IMR-90 (cell line): ENCODE measurements around the gene ACP2. TPM values are rescaled to one million over a fixed set of nuclear protein-coding genes. Genes with fewer than 3 reads are reported as not detected.

Source experiments
- ATAC-seq: fragments of 200-7000 bp; cut with Tn5 transposase; 2 replicates; pipeline ENCODE4 v1.9.1; 2020; ENCODE audit warnings: low read depth, mild to moderate bottlenecking, moderate library complexity
- BruUV-seq: library from RNA; stranded (reverse); fragments of 400-500 nt; replicated peaks from 2 replicates; lab custom pipeline; 2021; lab: Mats Ljungman, UMichigan
- CTCF ChIA-PET: fragments of 300-600 bp; formaldehyde crosslinking; extraction: SDS; loops from one replicate; lab custom pipeline; 2021; ENCODE audit warnings: antibody characterized with exemption; lab: Yijun Ruan, JAX
- POLR2A ChIA-PET: fragments of 300-600 bp; sonication (Branson Sonifier 250); formaldehyde crosslinking; loops from one replicate; lab custom pipeline; 2022; ENCODE audit warnings: antibody characterized with exemption; ENCODE audit not compliant: unreplicated experiment; lab: Charles Lee
- DNase-seq: peaks from one replicate; pipeline ENCODE4 v3.0.0; 2013
- H2AFZ ChIP-seq: replicated peaks from 2 replicates; pipeline ENCODE3; 2013; ENCODE audit warnings: low read length, mild to moderate bottlenecking; ENCODE audit not compliant: poor library complexity
- H2AK5ac ChIP-seq: 2 replicates; pipeline ENCODE4 v1.6.1; 2013; ENCODE audit warnings: low read depth, low read length, inconsistent platforms
- H2AK9ac ChIP-seq: replicated peaks from 2 replicates; pipeline ENCODE3; 2013; ENCODE audit warnings: mild to moderate bottlenecking, low read depth, low read length, moderate library complexity; ENCODE audit not compliant: poor library complexity
- H2BK120ac ChIP-seq: 2 replicates; pipeline ENCODE4 v1.6.1; 2013; ENCODE audit warnings: low read depth, low read length, inconsistent platforms
- H2BK15ac ChIP-seq: 3 replicates; pipeline ENCODE4 v1.6.1; 2013; ENCODE audit warnings: low read depth, low read length, inconsistent platforms
- H2BK20ac ChIP-seq: 2 replicates; pipeline ENCODE4 v1.6.1; 2013; ENCODE audit warnings: low read depth, mild to moderate bottlenecking, inconsistent platforms, low read length, moderate library complexity
- H2BK5ac ChIP-seq: 2 replicates; pipeline ENCODE4 v1.6.1; 2013; ENCODE audit warnings: mild to moderate bottlenecking, low read depth, low read length, inconsistent platforms; ENCODE audit not compliant: poor library complexity, severe bottlenecking
- H3K14ac ChIP-seq: replicated peaks from 2 replicates; pipeline ENCODE4 v1.6.1; 2013; ENCODE audit warnings: low read depth, low read length, inconsistent platforms
- H3K18ac ChIP-seq: 2 replicates; pipeline ENCODE4 v1.6.1; 2013; ENCODE audit warnings: low read depth, low read length, control low read depth
- H3K23ac ChIP-seq: 2 replicates; pipeline ENCODE4 v1.6.1; 2013; ENCODE audit warnings: low read depth, low read length, inconsistent platforms
- H3K27ac ChIP-seq: 2 replicates; pipeline ENCODE4 v1.5.1; 2013; ENCODE audit warnings: mild to moderate bottlenecking, control low read depth, low read length; ENCODE audit not compliant: insufficient read depth
- H3K27me3 ChIP-seq: 2 replicates; pipeline ENCODE4 v1.6.1; 2013; ENCODE audit warnings: low read length; ENCODE audit not compliant: control insufficient read depth, insufficient read depth
- H3K36me3 ChIP-seq: 2 replicates; pipeline ENCODE4 v1.6.1; 2013; ENCODE audit warnings: low read length, mixed read lengths; ENCODE audit not compliant: control insufficient read depth, insufficient read depth
- H3K4ac ChIP-seq: 2 replicates; pipeline ENCODE4 v1.6.1; 2013; ENCODE audit warnings: low read depth, low read length, inconsistent platforms
- H3K4me1 ChIP-seq: 2 replicates; pipeline ENCODE4 v1.6.1; 2013; ENCODE audit warnings: low read length, mixed read lengths; ENCODE audit not compliant: control insufficient read depth, insufficient read depth
- H3K4me2 ChIP-seq: 2 replicates; pipeline ENCODE4 v1.6.1; 2013; ENCODE audit warnings: low read depth, mild to moderate bottlenecking, control low read depth, low read length, moderate library complexity
- H3K4me3 ChIP-seq: 2 replicates; pipeline ENCODE4 v1.5.1; 2013; ENCODE audit warnings: low read depth, mild to moderate bottlenecking, control low read depth, low read length, moderate library complexity; ENCODE audit not compliant: insufficient read depth
- H3K56ac ChIP-seq: 2 replicates; pipeline ENCODE4 v1.6.1; 2013; ENCODE audit warnings: low read length, inconsistent platforms; ENCODE audit not compliant: insufficient read depth; ENCODE audit errors: extremely low read depth
- H3K79me1 ChIP-seq, 2 experiments: 2 replicates each; pipeline ENCODE4 v1.6.1; 2013; ENCODE audit warnings: low read length in 2 of 2, inconsistent platforms in 1 of 2, low read depth in 1 of 2
- H3K9ac ChIP-seq: 2 replicates; pipeline ENCODE4 v1.6.1; 2013; ENCODE audit warnings: low read depth, low read length, control low read depth
- H3K9me1 ChIP-seq: 2 replicates; pipeline ENCODE4 v1.6.1; 2013; ENCODE audit warnings: low read length, inconsistent platforms; ENCODE audit not compliant: insufficient read depth
- H3K9me3 ChIP-seq: 2 replicates; pipeline ENCODE4 v1.6.1; 2013; ENCODE audit warnings: low read length; ENCODE audit not compliant: control insufficient read depth, insufficient read depth
- H4K20me1 ChIP-seq: 2 replicates; pipeline ENCODE4 v1.6.1; 2013; ENCODE audit warnings: low read length, inconsistent platforms; ENCODE audit not compliant: insufficient read depth
- H4K5ac ChIP-seq: 2 replicates; pipeline ENCODE4 v1.6.1; 2013; ENCODE audit warnings: mild to moderate bottlenecking, low read depth, low read length, control low read depth
- H4K8ac ChIP-seq, 2 experiments: 2 replicates each; pipeline ENCODE4 v1.6.1; 2013; ENCODE audit warnings: low read depth in 2 of 2, low read length in 2 of 2, control low read depth in 1 of 2, inconsistent platforms in 1 of 2
- H4K91ac ChIP-seq: 2 replicates; pipeline ENCODE4 v1.6.1; 2013; ENCODE audit warnings: low read depth, low read length, inconsistent platforms; ENCODE audit not compliant: insufficient read depth
- CEBPB ChIP-seq: IDR thresholded peaks from 2 replicates; pipeline ENCODE4 v1.6.1; 2012; ENCODE audit warnings: low read depth, low read length, improper control_type of control experiment
- CHD1 ChIP-seq: IDR thresholded peaks from 2 replicates; pipeline ENCODE4 v1.6.1; 2012; ENCODE audit warnings: low read depth, low read length, improper control_type of control experiment
- RCOR1 ChIP-seq: IDR thresholded peaks from 2 replicates; pipeline ENCODE4 v1.6.1; 2012; ENCODE audit warnings: mild to moderate bottlenecking, low read length, improper control_type of control experiment; ENCODE audit not compliant: insufficient replicate concordance
- RFX5 ChIP-seq: IDR thresholded peaks from 2 replicates; pipeline ENCODE4 v1.8.0; 2012; ENCODE audit warnings: low read depth, mild to moderate bottlenecking, low read length, moderate library complexity
- SMC3 ChIP-seq: fragments of 150-350 bp; IDR thresholded peaks from 2 replicates; pipeline ENCODE4 v1.6.1; 2016; ENCODE audit warnings: low read depth, mild to moderate bottlenecking, antibody characterized with exemption, low read length, moderate library complexity
- USF2 ChIP-seq: fragments of 150-350 bp; IDR thresholded peaks from 2 replicates; pipeline ENCODE4 v1.6.1; 2017; ENCODE audit warnings: mild to moderate bottlenecking, antibody characterized with exemption, low read length, low read depth
- WGBS, 2 experiments: methylation state at CpG; one replicate each; pipeline versions ENCODE4 v1.1.5 to v1.1.7; 2013; ENCODE audit warnings: missing lambda C conversion rate in 2 of 2; ENCODE audit not compliant: insufficient read length in 1 of 2; ENCODE audit errors: extremely low coverage in 2 of 2; 5-methylcytosine and 5-hydroxymethylcytosine counted together
- dilution Hi-C: fragments of 300-500 bp; cut with HindIII; formaldehyde crosslinking; loops from one replicate; pipeline ENCODE4 v1.14.3; 2018; ENCODE audit warnings: low sequenced_read_pairs; ENCODE audit not compliant: unreplicated experiment
- in situ Hi-C: fragments of 300-500 bp; cut with MboI; formaldehyde crosslinking; loops from 3 replicates; pipeline ENCODE4 v1.14.3; 2019; ENCODE audit warnings: low sequenced_read_pairs, inconsistent platforms, mixed read lengths
- intact Hi-C: fragments of 100-400 bp; cut with micrococcal nuclease; formaldehyde crosslinking; loops from 2 replicates; pipeline ENCODE4 v1.10.0; 2022
- polyA plus RNA-seq, 3 experiments: library from polyadenylated mRNA; depleted of rRNA; stranded (reverse); fragments of >200 nt; gene quantifications; 2 replicates each; pipeline ENCODE4 v1.2.3, GENCODE V29; 2012; ENCODE audit warnings: low replicate concordance in 1 of 3
- total RNA-seq: library from RNA; depleted of rRNA; stranded (reverse); fragments of >200 nt; gene quantifications from 2 replicates; pipeline ENCODE4 v1.2.3, GENCODE V29; 2012

Gene ACP2
- total and polyA plus RNA-seq, 2 of the 4 experiments (the other 2 are of a cell fraction), result 17.7 to 23.6 TPM

- Histone ChIP-seq H4K8ac (peak overlapping the region; percentile 42 to 69; a peak in 3 of 4 replicates), H2BK15ac (peak overlapping the region; percentile 29; the same call in 1 of the 3 replicates), H3K9ac (peak overlapping the region; percentile 48; the same call in 1 of the 2 replicates), H2AK9ac (peak overlapping the region; percentile 79), H3K27ac (peak overlapping the region; percentile 51), H2AFZ (peak overlapping the region; percentile 83), H3K56ac (peak overlapping the region; percentile 57; the same call in 1 of the 2 replicates), H3K27me3 (no peaks in the 10 kb centered on the region), H3K23ac (0 out of 2 replicates have a peak overlapping the region, but pooled peaks have one; percentile 7), H3K14ac (peak overlapping the region; percentile 46; the same call in 1 of the 2 replicates), H2BK5ac (peak overlapping the region; percentile 80), H3K4me2 (peak overlapping the region; percentile 77; the same call in 1 of the 2 replicates), H3K4ac (peak overlapping the region; percentile 61), H3K18ac (peak overlapping the region; percentile 21; the same call in 1 of the 2 replicates), H3K36me3 (peaks cover 36% of the 10 kb centered on the region), H3K4me3 (no peak overlapping the region), H4K5ac (peak overlapping the region; percentile 33; the same call in 1 of the 2 replicates), H4K20me1 (no peaks in the 10 kb centered on the region; the same call in 1 of the 2 replicates), H4K91ac (peak overlapping the region; percentile 59), H3K4me1 (peaks cover 14% of the 10 kb centered on the region), H3K79me1 (peaks cover 9 to 41% of the 10 kb centered on the region in 2 experiments; a peak in 3 of 4 replicates), H3K9me3 (no peaks in the 10 kb centered on the region), H3K9me1 (peaks cover 4% of the 10 kb centered on the region; the same call in 1 of the 2 replicates), H2BK20ac (no peak overlapping the region), H2AK5ac (peak overlapping the region; percentile 69), H2BK120ac (peak overlapping the region; percentile 63)
- dilution Hi-C loops, result no loop called here
- TF ChIP-seq CEBPB (no peak), RCOR1 (no peak), CHD1 (no peak), SMC3 (no peak), USF2 (no peak), RFX5 (no peak)
- CTCF ChIA-PET, result interaction anchor here (1.0 to 2.8 kb wide), 4 partner anchors 14 to 57 kb away, joined by 3 to 12 read pairs (median 4); no protein-coding TSS in a partner anchor
- intact Hi-C loops, result loop anchor here (1.0 to 2.0 kb wide), 2 partner anchors 58 to 121 kb away; partner anchors contain the start of gene ARFGAP2
- ATAC-seq (no peak; the same call in 1 of the 2 replicates), DNase-seq (peak; percentile 13)
- no TSS peak for BruUV-seq
- POLR2A ChIA-PET, result interaction anchor here (1.4 kb wide), 1 partner anchor 14 kb away, joined by 4 read pairs; the partner anchor contains the start of gene ACP2
- in situ Hi-C loops, result no loop called here
- WGBS, 2 experiments, result 72% methylated on average over 8 of the region's 12 CpGs; no CpG with 5 or more reads in 1 of the 2 experiments
These were observed 13.9 kb downstream of the ACP2 start for GRCh38 chr11:47234669-47235100.
